ENCODE results near the gene STX5.
"Not testable (repeated sequence)": the region's sequence is repeated elsewhere in the genome, so short reads cannot be mapped to it uniquely, and the experiment has no call there.

The STX5 gene

GRCh38 chr11:62786318-62787004, 45.4 kb downstream of the STX5 start:
- peak; percentile 61 to 75 for DNase-seq (ENCODE audit: low read depth in 2 of 2)

- DNase-seq (ENCODE audit: low read depth in 2 of 2): no peak
Observed at GRCh38 chr11:62782753-62783152, 49.1 kb downstream of the STX5 start.

- DNase-seq (ENCODE audit: low read depth in 2 of 2): no peak
Observed at GRCh38 chr11:62778441-62778840, 53.4 kb downstream of the STX5 start.

GRCh38 chr11:62777389-62777788, 54.5 kb downstream of the STX5 start:
- no peak for DNase-seq (ENCODE audit: low read depth in 2 of 2)

GRCh38 chr11:62775646-62776045, 56.2 kb downstream of the STX5 start:
- no peak for DNase-seq (ENCODE audit: low read depth in 2 of 2)

GRCh38 chr11:62774407-62774806, 57.4 kb downstream of the STX5 start:
- DNase-seq (ENCODE audit: low read depth in 2 of 2): no peak

GRCh38 chr11:62771144-62772021, 60.5 kb downstream of the STX5 start, which contains the start of gene TAF6L:
TAF6L (plus strand) TSS chr11:62771396; CDS start chr11:62775784, 4,388 bp downstream.
- DNase-seq (ENCODE audit: low read depth in 2 of 2): peak; percentile 75 to 76

GRCh38 chr11:62770778-62771143, 61.1 kb downstream of the STX5 start:
- no peak for DNase-seq (ENCODE audit: low read depth in 2 of 2)

- not testable (repeated sequence) for DNase-seq (ENCODE audit: low read depth in 2 of 2)
Observed at GRCh38 chr11:62760867-62761227, 71.0 kb downstream of the STX5 start.

GRCh38 chr11:62757846-62758788, 73.7 kb downstream of the STX5 start:
- no peak for DNase-seq (ENCODE audit: low read depth in 2 of 2)

Measured in stimulated activated CD8-positive, alpha-beta memory T cell treated with anti-CD3 and anti-CD28 coated beads, Interleukin-7, amount 100 ng/mL, for 1 hour (primary cell).